SK-N-SH treated with all-trans-retinoic acid at 6 μM for 48 hours (cell line): Measurements from ENCODE around the gene RCOR1.

Source experiments
- ARNTL ChIP-seq: fragments of 450-650 bp; formaldehyde crosslinking; IDR thresholded peaks from 2 replicates; pipeline ENCODE4 v1.5.0; 2020; ENCODE audit warnings: low read depth, mild to moderate bottlenecking, moderate library complexity, borderline replicate concordance
- CSRNP3 ChIP-seq: fragments of 250-450 bp; sonication (Bioruptor Pico); IDR thresholded peaks from 2 replicates; pipeline ENCODE4 v1.5.1; 2021; ENCODE audit warnings: mild to moderate bottlenecking, moderate library complexity
- ESRRG ChIP-seq: fragments of 250-450 bp; sonication (Bioruptor Pico); IDR thresholded peaks from 2 replicates; pipeline ENCODE4 v1.6.1; 2021; ENCODE audit warnings: mild to moderate bottlenecking
- PPARA ChIP-seq: fragments of 250-450 bp; sonication (Bioruptor Pico); IDR thresholded peaks from 2 replicates; pipeline ENCODE4 v1.5.0; 2020; ENCODE audit warnings: mild to moderate bottlenecking, borderline replicate concordance
- RARB ChIP-seq: fragments of 250-450 bp; sonication (Bioruptor Pico); IDR thresholded peaks from 2 replicates; pipeline ENCODE4 v1.8.0; 2021; ENCODE audit warnings: mild to moderate bottlenecking, moderate library complexity
- SNAI2 ChIP-seq: fragments of 250-450 bp; sonication (Bioruptor Pico); IDR thresholded peaks from 2 replicates; pipeline ENCODE4 v1.5.0; 2020; ENCODE audit warnings: mild to moderate bottlenecking, moderate library complexity
- TOX ChIP-seq: fragments of 250-450 bp; sonication (Bioruptor Pico); IDR thresholded peaks from 2 replicates; pipeline ENCODE4 v1.8.0; 2021; ENCODE audit warnings: mild to moderate bottlenecking, moderate library complexity, borderline replicate concordance
- ZFP3 ChIP-seq: fragments of 250-450 bp; sonication (Bioruptor Pico); IDR thresholded peaks from 2 replicates; pipeline ENCODE4 v1.5.0; 2020; ENCODE audit warnings: mild to moderate bottlenecking, moderate library complexity

GRCh38 chr14:102633906-102634595 lies 41.6 kb downstream of the RCOR1 start:
- TF ChIP-seq SNAI2 (CRISPR knock-in tag) (no peak), RARB (no peak), TOX (CRISPR knock-in tag) (no peak), PPARA (no peak), ZFP3 (no peak), CSRNP3 (no peak), ESRRG (CRISPR knock-in tag) (no peak), ARNTL (no peak)
